Fibroblast of lung (primary cell): ENCODE results near the gene MRPL37.

Experiments
- CTCF ChIP-seq, 2 donors: IDR thresholded peaks in 1 of 2; conservative IDR thresholded peaks in 1 of 2; 1 replicate in 1 of 2; 2 replicates in 1 of 2; pipeline ENCODE4 v1.5.1; 2011 to 2012; ENCODE audit warnings: low read length in 2 of 2, control low read depth in 1 of 2, inconsistent platforms in 1 of 2, low read depth in 1 of 2, mild to moderate bottlenecking in 1 of 2
- EZH2 ChIP-seq: IDR thresholded peaks from 2 replicates; pipeline ENCODE4 v1.5.1; 2012; ENCODE audit warnings: low read length, control low read depth, mild to moderate bottlenecking; ENCODE audit errors: missing control alignments

DNA sequence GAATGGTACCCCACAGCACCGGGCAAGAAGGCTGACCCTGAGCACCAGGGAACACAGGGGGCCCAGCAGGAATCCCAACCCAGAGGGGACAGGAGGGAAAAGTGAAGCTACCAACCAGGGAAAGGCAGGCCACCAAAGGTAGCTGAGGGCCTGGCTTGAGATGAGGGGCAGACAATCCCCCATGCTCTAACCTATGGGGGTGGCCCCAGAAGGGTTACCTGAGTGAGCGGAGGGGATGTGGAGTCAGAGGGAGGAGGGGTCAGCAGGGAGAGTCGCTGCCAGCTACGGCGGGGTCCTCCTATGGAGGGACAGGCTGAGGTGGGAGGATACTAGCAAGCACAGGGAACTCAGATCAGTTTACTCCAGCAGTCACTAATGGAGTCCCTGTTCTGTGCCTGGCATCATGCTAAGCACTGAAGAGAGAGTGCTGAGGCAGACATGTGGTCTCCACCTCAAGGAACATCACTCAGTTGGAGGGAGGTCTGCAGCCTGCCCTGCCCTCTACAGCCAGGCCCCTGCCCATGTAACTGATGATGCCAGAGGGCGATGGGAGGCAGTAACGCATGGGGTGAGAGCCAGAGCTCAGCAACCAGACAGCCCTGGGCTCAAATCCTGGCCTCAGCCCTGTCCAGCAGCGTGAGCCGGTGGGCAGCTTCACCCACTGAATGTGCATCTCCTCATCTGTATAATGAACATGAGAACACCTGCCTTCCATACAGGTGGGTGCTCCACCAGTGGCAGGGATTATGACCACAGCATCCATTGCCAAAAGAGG is 21.5 kb upstream of the MRPL37 start:
- TF ChIP-seq CTCF (conservative IDR thresholded peaks at IDR 0.05 in 1 of 2, IDR thresholded peaks at IDR 0.05 in 1 of 2; ENCODE audit: low read depth in 1 of 2, low read length in 2 of 2) (no peak), EZH2 (no peak)
